GM23248 (cell line): Measurements from ENCODE around the gene ADGRA3. TPM values are rescaled to one million over a fixed set of nuclear protein-coding genes. Genes with fewer than 3 reads are reported as not detected.

Experiments used
- DNase-seq: peaks from one replicate; pipeline ENCODE4 v3.0.0-alpha.2; 2015
- H2AFZ ChIP-seq: fragments of 200-600 bp; sonication (generic); 2 replicates; pipeline ENCODE4 v1.6.1; 2016; ENCODE audit warnings: antibody characterized with exemption
- H3F3A ChIP-seq: fragments of 200-600 bp; sonication (generic); 2 replicates; pipeline ENCODE4 v1.6.1; 2016; ENCODE audit warnings: mild to moderate bottlenecking, antibody characterized with exemption, mixed run types; ENCODE audit not compliant: insufficient read depth
- H3K27ac ChIP-seq: fragments of 200-600 bp; sonication (generic); 2 replicates; pipeline ENCODE4 v1.5.1; 2016; ENCODE audit warnings: mild to moderate bottlenecking
- H3K27me3 ChIP-seq: fragments of 200-600 bp; sonication (generic); replicated peaks from 2 replicates; pipeline ENCODE4 v1.6.1; 2016; ENCODE audit warnings: mild to moderate bottlenecking; ENCODE audit not compliant: insufficient read depth
- H3K36me3 ChIP-seq: fragments of 200-600 bp; sonication (generic); 2 replicates; pipeline ENCODE4 v1.6.1; 2016; ENCODE audit warnings: low read depth, mild to moderate bottlenecking
- H3K4me1 ChIP-seq: fragments of 200-600 bp; sonication (generic); 2 replicates; pipeline ENCODE4 v1.6.1; 2016; ENCODE audit warnings: mild to moderate bottlenecking; ENCODE audit not compliant: insufficient read depth
- H3K4me2 ChIP-seq: fragments of 200-600 bp; sonication (generic); one replicate; pipeline ENCODE4 v1.6.1; 2016; ENCODE audit warnings: mild to moderate bottlenecking; ENCODE audit not compliant: unreplicated experiment
- H3K4me3 ChIP-seq: fragments of 200-600 bp; sonication (generic); 2 replicates; pipeline ENCODE4 v1.5.1; 2016; ENCODE audit warnings: mild to moderate bottlenecking
- H3K79me2 ChIP-seq: fragments of 200-600 bp; sonication (generic); 2 replicates; pipeline ENCODE4 v1.6.1; 2016; ENCODE audit warnings: mild to moderate bottlenecking; ENCODE audit not compliant: insufficient read depth
- H3K9ac ChIP-seq: fragments of 200-600 bp; sonication (generic); 2 replicates; pipeline ENCODE4 v1.6.1; 2016; ENCODE audit warnings: mild to moderate bottlenecking
- H3K9me2 ChIP-seq: fragments of 200-600 bp; sonication (generic); 2 replicates; pipeline ENCODE4 v1.6.1; 2016; ENCODE audit warnings: mixed run types, mild to moderate bottlenecking, moderate library complexity; ENCODE audit not compliant: insufficient read depth
- H3K9me3 ChIP-seq: fragments of 200-600 bp; sonication (generic); one replicate; pipeline ENCODE4 v1.6.1; 2017; ENCODE audit warnings: low read depth
- H4K20me1 ChIP-seq: fragments of 200-600 bp; sonication (generic); 2 replicates; pipeline ENCODE4 v1.6.0; 2016; ENCODE audit not compliant: insufficient read depth
- EZH2 ChIP-seq: fragments of 200-600 bp; sonication (generic); IDR thresholded peaks from 2 replicates; pipeline ENCODE4 v1.6.1; 2018; ENCODE audit warnings: antibody characterized with exemption, mild to moderate bottlenecking; ENCODE audit not compliant: insufficient read depth, poor library complexity, severe bottlenecking
- EZH2phosphoT487 ChIP-seq: fragments of 200-600 bp; sonication (generic); IDR thresholded peaks from 2 replicates; pipeline ENCODE4 v1.6.1; 2018; ENCODE audit warnings: antibody characterized with exemption, moderate library complexity, mild to moderate bottlenecking, low read depth; ENCODE audit not compliant: insufficient read depth
- WGBS, 2 experiments: methylation state at CpG; one replicate each; pipeline ENCODE4 v1.1.6; 2015 to 2017; ENCODE audit warnings: low lambda C conversion rate in 2 of 2, low coverage in 1 of 2; ENCODE audit errors: missing lambda C conversion rate in 2 of 2; 5-methylcytosine and 5-hydroxymethylcytosine counted together
- in situ Hi-C: fragments of 300-500 bp; cut with MboI; formaldehyde crosslinking; loops from 2 replicates; pipeline ENCODE4 v1.15.0; 2020
- polyA plus RNA-seq: library from polyadenylated mRNA; unstranded; fragments of >200 nt; fragmentation: Nextera tagmentation; extraction: Ambion mirVana; gene quantifications from 2 replicates; pipeline ENCODE4 v1.2.1, GENCODE V29; 2016
- total RNA-seq: library from RNA; depleted of rRNA; stranded (reverse); fragments of >200 nt; shearing (Covaris generic); gene quantifications from 2 replicates; pipeline ENCODE4 v1.2.3, GENCODE V29; 2014

ADGRA3 gene
- total and polyA plus RNA-seq, 2 experiments from 2014 or later, result 1.1 to 7.8 TPM

DNA sequence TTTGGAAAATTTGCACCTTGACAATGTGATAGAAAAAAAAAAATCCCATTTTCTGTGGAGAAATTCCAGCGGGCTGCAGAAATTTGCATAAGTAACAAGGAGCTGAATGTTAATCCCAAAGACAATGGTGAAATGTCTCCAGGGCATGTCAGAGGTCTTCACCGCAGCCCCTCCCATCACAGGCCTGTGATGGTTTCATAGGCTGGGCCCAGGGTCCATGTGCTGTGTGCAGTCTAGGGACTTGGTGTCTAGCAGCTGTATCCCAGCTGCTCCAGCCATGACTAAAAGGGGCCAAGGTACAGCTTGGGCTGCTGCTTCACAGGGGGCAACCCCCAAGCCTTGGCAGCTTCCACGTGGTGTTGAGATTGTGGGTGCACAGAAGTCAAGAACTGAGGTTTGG, 85.2 kb downstream of the ADGRA3 start:
- Histone ChIP-seq H3K36me3 (no peaks in the 10 kb centered on the region), H3K4me2 (no peak overlapping the region), H3K4me1 (no peaks in the 10 kb centered on the region), H3K79me2 (no peaks in the 10 kb centered on the region), H4K20me1 (no peaks in the 10 kb centered on the region), H3K9ac (no peak overlapping the region), H3K27ac (no peak overlapping the region), H2AFZ (no peak overlapping the region), H3K9me3 (no peaks in the 10 kb centered on the region), H3K9me2 (no peaks in the 10 kb centered on the region), H3K27me3 (no peaks in the 10 kb centered on the region), H3K4me3 (no peak overlapping the region), H3F3A (no peaks in the 10 kb centered on the region)
- WGBS, 2 experiments, result 7 to 39% methylated on average over 2 to 3 of the region's 3 CpGs
- in situ Hi-C loops, result no loop called here
- TF ChIP-seq EZH2phosphoT487 (no peak), EZH2 (no peak)
- DNase-seq, result no peak

DNA sequence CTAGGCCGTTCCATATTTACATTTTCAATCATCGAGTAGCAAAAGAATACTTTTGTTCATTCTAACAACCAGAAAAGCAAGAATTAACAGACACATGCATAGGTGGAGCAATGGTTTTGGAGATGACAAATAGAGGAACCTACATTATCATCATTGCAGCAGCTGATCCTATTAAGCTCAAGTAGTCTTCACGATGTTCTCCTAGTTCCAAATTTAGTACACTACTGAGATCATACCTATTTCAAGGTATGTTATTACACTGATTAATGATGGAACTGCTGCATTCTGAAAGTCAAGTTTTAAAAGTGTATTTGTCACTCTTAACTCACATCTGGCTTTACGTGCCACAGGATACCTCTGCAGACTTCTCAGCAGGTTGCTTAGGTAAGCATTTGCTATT, 87.4 kb downstream of the ADGRA3 start:
- H3K79me2 ChIP-seq, result no peaks in the 10 kb centered on the region
- no peaks in the 10 kb centered on the region for H3F3A ChIP-seq
- in situ Hi-C loops, result no loop called here
- DNase-seq, result no peak
- H4K20me1 ChIP-seq, result no peaks in the 10 kb centered on the region
- H3K4me1 ChIP-seq, result no peaks in the 10 kb centered on the region
- no peaks in the 10 kb centered on the region for H3K36me3 ChIP-seq
- H3K9ac ChIP-seq, result no peak overlapping the region
- WGBS, 2 experiments, result 98 to 99% methylated on average over 4 of the region's 4 CpGs
- no peaks in the 10 kb centered on the region for H3K9me2 ChIP-seq
- no peak overlapping the region for H3K27ac ChIP-seq
- H3K27me3 ChIP-seq, result no peaks in the 10 kb centered on the region
- H3K4me2 ChIP-seq, result no peak overlapping the region
- H2AFZ ChIP-seq, result no peak overlapping the region
- H3K9me3 ChIP-seq, result no peaks in the 10 kb centered on the region
- no peak for TF ChIP-seq EZH2
- no peak for TF ChIP-seq EZH2phosphoT487
- no peak overlapping the region for H3K4me3 ChIP-seq

- in situ Hi-C loops, result no loop called here
- 68% methylated on average over 3 of the region's 3 CpGs for WGBS, 2 experiments
- Histone ChIP-seq H3F3A (no peaks in the 10 kb centered on the region), H3K36me3 (no peaks in the 10 kb centered on the region), H3K4me3 (no peak overlapping the region), H3K4me2 (no peak overlapping the region), H2AFZ (no peak overlapping the region), H3K9me2 (no peaks in the 10 kb centered on the region), H3K9ac (no peak overlapping the region), H3K4me1 (no peaks in the 10 kb centered on the region), H3K9me3 (no peaks in the 10 kb centered on the region), H3K79me2 (no peaks in the 10 kb centered on the region), H3K27ac (no peak overlapping the region), H4K20me1 (no peaks in the 10 kb centered on the region), H3K27me3 (no peaks in the 10 kb centered on the region)
- TF ChIP-seq EZH2 (no peak), EZH2phosphoT487 (no peak)
- no peak for DNase-seq
These were observed 88.2 kb downstream of the ADGRA3 start for GRCh38 chr4:22427675-22428074.

GRCh38 chr4:22420291-22420690, 95.6 kb downstream of the ADGRA3 start:
- in situ Hi-C loops, result no loop called here
- Histone ChIP-seq H3K9ac (no peak overlapping the region), H3K9me3 (no peaks in the 10 kb centered on the region), H2AFZ (no peak overlapping the region), H3K27me3 (no peaks in the 10 kb centered on the region), H4K20me1 (no peaks in the 10 kb centered on the region), H3K36me3 (no peaks in the 10 kb centered on the region), H3K79me2 (no peaks in the 10 kb centered on the region), H3K27ac (no peak overlapping the region), H3K9me2 (no peaks in the 10 kb centered on the region), H3F3A (no peaks in the 10 kb centered on the region), H3K4me1 (no peaks in the 10 kb centered on the region), H3K4me2 (no peak overlapping the region), H3K4me3 (no peak overlapping the region)
- TF ChIP-seq EZH2 (no peak), EZH2phosphoT487 (no peak)
- DNase-seq, result no peak
- WGBS, 2 experiments, result 96 to 100% methylated on average over 1 of the region's 1 CpG

- Histone ChIP-seq H3K9me3 (no peaks in the 10 kb centered on the region), H3K4me2 (no peak overlapping the region), H3K36me3 (no peaks in the 10 kb centered on the region), H3F3A (no peaks in the 10 kb centered on the region), H3K27me3 (no peaks in the 10 kb centered on the region), H3K27ac (no peak overlapping the region), H2AFZ (no peak overlapping the region), H3K4me1 (no peaks in the 10 kb centered on the region), H3K9ac (no peak overlapping the region), H3K79me2 (no peaks in the 10 kb centered on the region), H3K4me3 (no peak overlapping the region), H4K20me1 (no peaks in the 10 kb centered on the region), H3K9me2 (no peaks in the 10 kb centered on the region)
- DNase-seq, result no peak
- in situ Hi-C loops, result loop anchor here (10.0 kb wide), 1 partner anchor 277 kb away; the partner anchor contains the start of gene GBA3
- WGBS, 2 experiments, result 72 to 78% methylated on average over 4 of the region's 4 CpGs
- TF ChIP-seq EZH2phosphoT487 (no peak), EZH2 (no peak)
These were observed 98.5 kb downstream of the ADGRA3 start for GRCh38 chr4:22417408-22417807.
